Tibial nerve (tissue), 4 donors: ENCODE measurements around the gene ATP2C2. TPM values are rescaled to one million over a fixed set of nuclear protein-coding genes. Genes with fewer than 3 reads are reported as not detected.

ENCODE experiments used
- DNase-seq, 2 donors: peaks; one replicate each; pipeline ENCODE4 v3.0.0-alpha.2; 2019; ENCODE audit warnings: low spot score in 2 of 2
- H3K27ac ChIP-seq, 4 donors: fragments of 200-600 bp; sonication (generic) in 3 of 4; one replicate each; pipeline ENCODE4 v1.5.1; 2017 to 2019; ENCODE audit warnings: mild to moderate bottlenecking in 1 of 4
- H3K27me3 ChIP-seq, 2 donors: fragments of 200-600 bp; sonication (generic) in 1 of 2; one replicate each; pipeline versions ENCODE4 v1.5.1 to v1.6.0; 2017 to 2019
- H3K36me3 ChIP-seq, 3 donors: fragments of 200-600 bp; sonication (generic); one replicate each; pipeline ENCODE4 v1.5.1; 2018 to 2019
- H3K4me1 ChIP-seq, 4 donors: fragments of 200-600 bp; sonication (generic) in 3 of 4; one replicate each; pipeline ENCODE4 v1.5.1; 2017 to 2019
- H3K4me3 ChIP-seq, 4 donors: fragments of 200-600 bp; sonication (generic) in 3 of 4; one replicate each; pipeline ENCODE4 v1.5.1; 2017 to 2019; ENCODE audit warnings: mild to moderate bottlenecking in 1 of 4, moderate library complexity in 1 of 4
- H3K9me3 ChIP-seq, 4 donors: fragments of 200-600 bp; sonication (generic) in 3 of 4; one replicate each; pipeline ENCODE4 v1.5.1; 2017 to 2019
- EP300 ChIP-seq, 2 donors: sonication (generic); formaldehyde crosslinking; IDR thresholded peaks; one replicate each; pipeline ENCODE4 v1.6.1; 2017; ENCODE audit warnings: antibody characterized with exemption in 2 of 2, mild to moderate bottlenecking in 1 of 2
- POLR2A ChIP-seq, 2 donors: fragments of 450-650 bp; IDR thresholded peaks; one replicate each; pipeline ENCODE4 v1.6.1; 2017; ENCODE audit warnings: antibody characterized with exemption in 2 of 2, mild to moderate bottlenecking in 2 of 2, moderate library complexity in 2 of 2
- WGBS, 2 donors: methylation state at CpG; one replicate each; pipeline ENCODE4 v1.1.5; 2018; 5-methylcytosine and 5-hydroxymethylcytosine counted together
- total RNA-seq, 4 donors: library from RNA; depleted of rRNA; stranded (reverse); fragments of >200 nt; gene quantifications; one replicate each; pipeline ENCODE4 v1.1.0, GENCODE V29; 2016
- TF ChIP-seq, protein P1 (sequence below), 5 experiments: fragments of 200-600 bp in 3 of 5; fragments of 450-650 bp in 2 of 5; sonication (generic) in 3 of 5; IDR thresholded peaks; one replicate each; pipeline ENCODE4 v1.5.1; 2016 to 2019; ENCODE audit warnings: antibody characterized with exemption in 5 of 5, mild to moderate bottlenecking in 3 of 5, moderate library complexity in 2 of 5

ATP2C2 gene
- total RNA-seq, 4 donors from 2014 or later: not detected

DNA sequence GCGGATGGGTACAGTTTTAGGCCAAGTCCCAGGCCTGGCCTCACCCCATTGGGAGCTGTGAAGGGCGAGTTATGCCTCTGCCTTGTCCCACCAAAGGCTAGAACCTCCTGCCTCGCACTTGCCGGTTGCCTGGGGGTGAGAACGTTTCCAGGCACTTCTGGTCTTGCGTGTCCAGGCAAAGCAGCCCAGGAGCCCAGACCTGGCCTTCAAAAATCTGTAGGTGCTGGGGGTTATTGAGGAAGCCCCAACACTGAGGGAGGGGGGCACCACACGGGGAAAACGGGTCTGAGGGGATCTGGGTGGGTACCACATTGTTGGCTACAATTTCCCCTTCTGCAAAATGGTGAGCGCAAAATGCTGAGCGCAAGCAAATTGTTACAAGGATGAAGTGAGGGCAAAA is 12.2 kb upstream of the ATP2C2 start:
- H3K4me1 ChIP-seq: peaks cover 0 to 19% (median 2%) of the 10 kb centered on the region in 4 donors
- H3K36me3 ChIP-seq: no peaks in the 10 kb centered on the region
- no peak overlapping the region for H3K4me3 ChIP-seq
- no peaks in the 10 kb centered on the region for H3K9me3 ChIP-seq
- DNase-seq: no peak
- 64 to 72% methylated on average over 10 of the region's 10 CpGs for whole genome bisulfite sequencing, 2 donors
- no peak overlapping the region for H3K27ac ChIP-seq
- no peaks in the 10 kb centered on the region for H3K27me3 ChIP-seq
- TF ChIP-seq, protein P1, sequence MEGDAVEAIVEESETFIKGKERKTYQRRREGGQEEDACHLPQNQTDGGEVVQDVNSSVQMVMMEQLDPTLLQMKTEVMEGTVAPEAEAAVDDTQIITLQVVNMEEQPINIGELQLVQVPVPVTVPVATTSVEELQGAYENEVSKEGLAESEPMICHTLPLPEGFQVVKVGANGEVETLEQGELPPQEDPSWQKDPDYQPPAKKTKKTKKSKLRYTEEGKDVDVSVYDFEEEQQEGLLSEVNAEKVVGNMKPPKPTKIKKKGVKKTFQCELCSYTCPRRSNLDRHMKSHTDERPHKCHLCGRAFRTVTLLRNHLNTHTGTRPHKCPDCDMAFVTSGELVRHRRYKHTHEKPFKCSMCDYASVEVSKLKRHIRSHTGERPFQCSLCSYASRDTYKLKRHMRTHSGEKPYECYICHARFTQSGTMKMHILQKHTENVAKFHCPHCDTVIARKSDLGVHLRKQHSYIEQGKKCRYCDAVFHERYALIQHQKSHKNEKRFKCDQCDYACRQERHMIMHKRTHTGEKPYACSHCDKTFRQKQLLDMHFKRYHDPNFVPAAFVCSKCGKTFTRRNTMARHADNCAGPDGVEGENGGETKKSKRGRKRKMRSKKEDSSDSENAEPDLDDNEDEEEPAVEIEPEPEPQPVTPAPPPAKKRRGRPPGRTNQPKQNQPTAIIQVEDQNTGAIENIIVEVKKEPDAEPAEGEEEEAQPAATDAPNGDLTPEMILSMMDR (IDR thresholded peaks at IDR 0.05): no peak

DNA sequence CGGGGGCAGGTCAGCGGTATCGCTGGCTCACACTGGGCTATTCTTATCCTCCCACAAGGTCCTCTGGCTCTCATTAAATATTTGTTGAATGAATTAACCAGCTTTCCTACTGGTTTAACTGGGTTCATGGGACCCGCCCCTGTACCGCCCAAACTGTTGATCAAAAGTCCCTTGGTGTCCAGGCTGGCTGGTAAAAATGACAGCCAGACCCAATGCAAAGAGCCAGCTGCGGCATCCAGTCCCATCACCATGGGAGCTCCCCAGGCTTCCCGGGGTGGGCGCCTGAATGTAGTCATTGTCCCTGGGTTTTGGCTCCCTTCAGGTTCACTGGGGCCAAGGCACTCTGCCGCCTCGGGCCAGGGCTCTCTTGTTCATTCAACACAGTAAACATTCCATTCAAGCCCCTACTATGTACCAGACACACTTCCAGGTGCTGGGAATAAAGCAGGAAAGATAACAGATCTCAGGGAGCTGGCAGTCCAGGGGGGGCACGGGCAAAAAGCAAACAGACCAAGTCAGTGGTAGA is 11.7 kb upstream of the ATP2C2 start:
- H3K27me3 ChIP-seq: no peaks in the 10 kb centered on the region
- no peaks in the 10 kb centered on the region for H3K9me3 ChIP-seq
- peaks cover 0 to 19% (median 2%) of the 10 kb centered on the region in 4 donors for H3K4me1 ChIP-seq
- H3K36me3 ChIP-seq: no peaks in the 10 kb centered on the region
- no peak overlapping the region for H3K4me3 ChIP-seq
- H3K27ac ChIP-seq: peak overlapping the region in 1 of 4 donors; percentile 32
- peak in 1 of 2 donors; percentile 28 for DNase-seq
- 29 to 46% methylated on average over 11 of the region's 11 CpGs for WGBS, 2 donors
- TF ChIP-seq EP300 (IDR thresholded peaks at IDR 0.05) (no peak), POLR2A (IDR thresholded peaks at IDR 0.05) (no peak)
- TF ChIP-seq, protein P1 (IDR thresholded peaks at IDR 0.05): no peak

DNA sequence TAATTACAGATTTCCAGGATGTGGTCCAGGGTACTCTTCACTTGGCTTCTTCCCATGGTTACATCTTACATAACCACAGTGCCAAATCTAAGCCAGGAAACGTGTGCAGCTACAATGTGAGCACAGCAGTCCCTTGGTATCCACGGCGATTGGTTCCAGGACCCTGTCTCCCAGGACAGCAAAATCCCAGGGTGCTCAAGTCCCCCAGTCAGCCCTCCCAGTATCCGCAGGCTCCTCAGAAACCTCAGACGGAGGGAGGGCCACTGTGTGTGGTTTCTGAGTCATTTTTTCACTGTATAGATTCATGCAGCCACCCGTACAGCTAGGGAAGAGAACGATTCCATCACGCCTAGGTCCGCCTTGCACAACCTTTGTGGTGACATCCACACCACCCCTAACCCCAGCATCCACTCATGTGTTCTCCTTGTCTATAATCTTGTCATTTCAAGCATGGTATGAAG is 11.1 kb upstream of the ATP2C2 start:
- 42 to 50% methylated on average over 9 of the region's 9 CpGs for WGBS, 2 donors
- no peaks in the 10 kb centered on the region for H3K36me3 ChIP-seq
- no peaks in the 10 kb centered on the region for H3K27me3 ChIP-seq
- TF ChIP-seq POLR2A (IDR thresholded peaks at IDR 0.05) (no peak), EP300 (IDR thresholded peaks at IDR 0.05) (no peak)
- TF ChIP-seq, protein P1 (IDR thresholded peaks at IDR 0.05): no peak
- H3K27ac ChIP-seq: peak overlapping the region in 1 of 4 donors; percentile 32
- no peak for DNase-seq
- H3K4me3 ChIP-seq: no peak overlapping the region
- H3K4me1 ChIP-seq: peaks cover 0 to 19% (median 2%) of the 10 kb centered on the region in 4 donors
- no peaks in the 10 kb centered on the region for H3K9me3 ChIP-seq

DNA sequence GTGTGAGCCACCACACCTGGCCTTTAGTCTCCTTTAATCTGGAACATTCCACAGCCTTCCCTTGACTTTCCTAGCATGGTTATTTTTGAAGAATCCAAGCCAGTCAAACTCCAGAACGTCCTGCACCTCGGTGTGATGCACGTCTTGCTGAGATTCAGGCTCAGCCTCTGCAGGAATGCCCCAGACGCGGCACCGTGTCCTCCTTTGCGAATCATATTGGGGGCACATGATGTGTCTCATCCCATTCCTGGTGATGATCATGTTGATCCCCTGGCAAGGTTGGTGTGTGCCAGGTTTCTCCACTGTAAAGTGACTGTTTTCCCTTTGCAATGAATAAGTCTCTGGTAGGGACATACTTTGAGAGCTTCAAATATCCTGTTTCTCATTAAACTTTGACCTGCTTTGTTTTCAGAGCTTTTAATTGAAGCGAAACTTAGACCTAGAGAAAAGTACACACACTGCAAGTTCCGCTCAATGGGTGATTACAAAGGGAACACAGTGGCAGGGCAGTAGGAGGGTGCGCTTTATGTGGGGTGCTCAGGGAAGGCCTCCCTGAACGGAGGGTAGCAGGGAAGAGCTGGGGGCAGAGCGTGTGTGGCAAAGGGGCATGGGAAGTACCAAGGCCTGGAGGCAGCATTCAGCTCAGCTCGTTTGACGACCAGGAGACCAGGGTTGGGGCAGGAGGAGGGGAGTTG is 9.6 kb upstream of the ATP2C2 start:
- H3K27me3 ChIP-seq: no peaks in the 10 kb centered on the region
- no peak overlapping the region for H3K27ac ChIP-seq
- H3K36me3 ChIP-seq: no peaks in the 10 kb centered on the region
- H3K4me1 ChIP-seq: peaks cover 0 to 19% (median 2%) of the 10 kb centered on the region in 4 donors
- no peaks in the 10 kb centered on the region for H3K9me3 ChIP-seq
- no peak for DNase-seq
- 76 to 78% methylated on average over 14 of the region's 14 CpGs for WGBS, 2 donors
- no peak for TF ChIP-seq EP300 (IDR thresholded peaks at IDR 0.05)
- TF ChIP-seq, protein P1 (IDR thresholded peaks at IDR 0.05): no peak
- TF ChIP-seq POLR2A (IDR thresholded peaks at IDR 0.05): no peak
- H3K4me3 ChIP-seq: no peak overlapping the region

DNA sequence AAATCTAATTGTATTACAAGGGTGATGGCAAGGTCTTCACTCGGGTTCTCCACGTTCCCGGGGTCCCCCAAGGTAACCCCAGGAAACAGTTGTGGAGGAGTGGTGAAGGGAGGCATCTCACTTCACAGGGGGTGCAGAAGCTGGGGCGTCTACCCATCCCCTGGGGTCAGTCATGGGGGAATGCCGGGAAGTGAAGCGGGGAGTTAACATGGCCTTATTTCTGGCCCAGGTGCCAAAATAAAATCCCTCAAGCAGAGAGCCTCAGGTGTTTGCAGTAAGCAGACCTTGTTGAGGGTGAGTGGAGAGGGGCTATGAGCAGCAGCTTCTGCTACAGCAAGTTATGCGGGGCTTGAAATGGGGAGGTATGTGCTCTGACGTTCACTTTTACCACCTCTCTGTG is 9.0 kb upstream of the ATP2C2 start:
- Histone ChIP-seq H3K36me3 (no peaks in the 10 kb centered on the region), H3K27ac (no peak overlapping the region), H3K9me3 (no peaks in the 10 kb centered on the region), H3K27me3 (no peaks in the 10 kb centered on the region), H3K4me3 (no peak overlapping the region), H3K4me1 (peaks cover 0 to 19% (median 2%) of the 10 kb centered on the region in 4 donors)
- TF ChIP-seq, protein P1 (IDR thresholded peaks at IDR 0.05): no peak
- TF ChIP-seq POLR2A (IDR thresholded peaks at IDR 0.05) (no peak), EP300 (IDR thresholded peaks at IDR 0.05) (no peak)
- no peak for DNase-seq
- 65 to 78% methylated on average over 7 to 8 of the region's 8 CpGs for WGBS, 2 donors
